GM23338 (cell line): ENCODE measurements around the gene FEV. TPM values are rescaled to one million over a fixed set of nuclear protein-coding genes. Genes with fewer than 3 reads are reported as not detected.

Experiments
- ATAC-seq: fragments of 200-7000 bp; cut with Tn5 transposase; 3 replicates; pipeline ENCODE4 v1.9.1; 2020
- DNase-seq: peaks from one replicate; pipeline ENCODE4 v3.0.0-alpha.2; 2015; ENCODE audit warnings: low spot score
- H2AFZ ChIP-seq: fragments of 200-600 bp; sonication (generic); 2 replicates; pipeline ENCODE4 v1.8.0; 2016; ENCODE audit warnings: antibody characterized with exemption, mild to moderate bottlenecking, moderate library complexity
- H3F3A ChIP-seq: fragments of 200-600 bp; sonication (generic); replicated peaks from 2 replicates; pipeline ENCODE4 v1.8.0; 2017; ENCODE audit warnings: antibody characterized with exemption, mixed run types, low read depth
- H3K27ac ChIP-seq: fragments of 200-600 bp; sonication (generic); 2 replicates; pipeline ENCODE4 v1.6.1; 2016; ENCODE audit warnings: low read depth
- H3K27me3 ChIP-seq: fragments of 200-600 bp; sonication (generic); 2 replicates; pipeline ENCODE4 v1.8.0; 2016; ENCODE audit warnings: mild to moderate bottlenecking, mixed run types, moderate library complexity; ENCODE audit not compliant: insufficient read depth
- H3K36me3 ChIP-seq: fragments of 200-600 bp; sonication (generic); 2 replicates; pipeline ENCODE4 v1.8.0; 2016; ENCODE audit warnings: mild to moderate bottlenecking; ENCODE audit not compliant: insufficient read depth
- H3K4me1 ChIP-seq: fragments of 200-600 bp; sonication (generic); 2 replicates; pipeline ENCODE4 v1.8.0; 2016; ENCODE audit warnings: mild to moderate bottlenecking, moderate library complexity; ENCODE audit not compliant: insufficient read depth
- H3K4me2 ChIP-seq: fragments of 200-600 bp; sonication (generic); 2 replicates; pipeline ENCODE4 v1.7.1; 2017; ENCODE audit warnings: mixed run types
- H3K4me3 ChIP-seq: fragments of 200-600 bp; sonication (generic); 2 replicates; pipeline ENCODE4 v1.6.1; 2016; ENCODE audit warnings: mixed run types
- H3K79me2 ChIP-seq: fragments of 200-600 bp; sonication (generic); replicated peaks from 2 replicates; pipeline ENCODE4 v1.8.0; 2017; ENCODE audit warnings: mild to moderate bottlenecking; ENCODE audit not compliant: insufficient read depth
- H3K9me2 ChIP-seq: fragments of 200-600 bp; sonication (generic); 2 replicates; pipeline ENCODE4 v1.8.0; 2017; ENCODE audit not compliant: insufficient read depth
- H4K20me1 ChIP-seq: fragments of 200-600 bp; sonication (generic); replicated peaks from 2 replicates; pipeline ENCODE4 v1.8.0; 2017; ENCODE audit warnings: mild to moderate bottlenecking; ENCODE audit not compliant: insufficient read depth
- H3K27ac Mint-ChIP-seq: 2 replicates; pipeline ENCODE4 v1.8.0; 2020; ENCODE audit warnings: inconsistent platforms, mild to moderate bottlenecking, moderate library complexity, mixed read lengths
- H3K27me3 Mint-ChIP-seq: 3 replicates; pipeline ENCODE4 v1.8.0; 2022; ENCODE audit warnings: low read depth, mild to moderate bottlenecking, moderate library complexity, mixed read lengths, inconsistent platforms; ENCODE audit not compliant: insufficient read depth, poor library complexity
- H3K36me3 Mint-ChIP-seq: 3 replicates; pipeline ENCODE4 v1.8.0; 2021; ENCODE audit warnings: low read depth, mild to moderate bottlenecking, inconsistent platforms, moderate library complexity, mixed read lengths
- H3K4me1 Mint-ChIP-seq: 3 replicates; pipeline ENCODE4 v1.8.0; 2020; ENCODE audit warnings: mild to moderate bottlenecking, inconsistent platforms, mixed read lengths
- H3K4me3 Mint-ChIP-seq: 3 replicates; pipeline ENCODE4 v1.8.0; 2021; ENCODE audit warnings: moderate library complexity, mild to moderate bottlenecking, inconsistent platforms, mixed read lengths
- H3K9me3 Mint-ChIP-seq: 3 replicates; pipeline ENCODE4 v1.8.0; 2020; ENCODE audit warnings: moderate library complexity, mild to moderate bottlenecking, inconsistent platforms, mixed read lengths
- CTCF ChIP-seq, 2 experiments: fragments of 200-600 bp in 1 of 2; sonication (generic) in 1 of 2; conservative IDR thresholded peaks; 2 replicates each; pipeline versions ENCODE4 v1.5.1 to v1.6.1; 2016 to 2017; ENCODE audit warnings: antibody characterized with exemption in 2 of 2, low read depth in 2 of 2, mild to moderate bottlenecking in 2 of 2, moderate library complexity in 1 of 2
- ETS1 ChIP-seq: IDR thresholded peaks from 2 replicates; pipeline ENCODE4 v1.6.1; 2016; ENCODE audit warnings: antibody characterized with exemption
- EZH2 ChIP-seq: fragments of 200-600 bp; sonication (generic); IDR thresholded peaks from one replicate; pipeline ENCODE4 v1.8.0; 2017; ENCODE audit warnings: antibody characterized with exemption, mild to moderate bottlenecking, low read depth; ENCODE audit not compliant: unreplicated experiment
- EZH2phosphoT487 ChIP-seq: fragments of 200-600 bp; sonication (generic); IDR thresholded peaks from one replicate; pipeline ENCODE4 v1.8.1; 2018; ENCODE audit warnings: antibody characterized with exemption; ENCODE audit not compliant: unreplicated experiment
- POLR2AphosphoS5 ChIP-seq: IDR thresholded peaks from 2 replicates; pipeline ENCODE4 v1.6.1; 2016; ENCODE audit warnings: antibody characterized with exemption, low read depth
- REST ChIP-seq: IDR thresholded peaks from one replicate; pipeline ENCODE4 v1.6.1; 2018; ENCODE audit warnings: antibody characterized with exemption; ENCODE audit not compliant: unreplicated experiment
- polyA plus RNA-seq: library from polyadenylated mRNA; unstranded; fragments of >200 nt; fragmentation: Nextera tagmentation; extraction: Ambion mirVana; gene quantifications from 2 replicates; pipeline ENCODE4 v1.2.1, GENCODE V29; 2016
- total RNA-seq: library from RNA; depleted of rRNA; stranded (reverse); fragments of >200 nt; shearing (Covaris generic); gene quantifications from 2 replicates; pipeline ENCODE4 v1.2.3, GENCODE V29; 2014

Gene FEV
- total and polyA plus RNA-seq, 2 experiments from 2014 or later = not detected

- peaks cover 17% of the 10 kb centered on the region for H3K4me1 Mint-ChIP-seq
Measured at GRCh38 chr2:218982586-218983262, 2.3 kb downstream of the FEV start.

More at GRCh38 chr2:218982586-218983262, 2.3 kb downstream of the FEV start:
- no peaks in the 10 kb centered on the region for H3K36me3 ChIP-seq
- DNase-seq = peak; percentile 19
- no peak overlapping the region for H3K27ac ChIP-seq
- H2AFZ ChIP-seq = peak overlapping the region; percentile 81; the same call in 1 of the 2 replicates
- Mint-ChIP-seq H3K36me3 (no peaks in the 10 kb centered on the region; the same call in 2 of the 3 replicates), H3K27me3 (peaks cover 92% of the 10 kb centered on the region), H3K27ac (no peak overlapping the region), H3K9me3 (peaks cover 3% of the 10 kb centered on the region; the same call in 1 of the 3 replicates), H3K4me3 (peak overlapping the region; percentile 54)
- peak overlapping the region; percentile 46; the same call in 1 of the 2 replicates for H3K4me3 ChIP-seq
- no peak for ATAC-seq
- H3K27me3 ChIP-seq = peaks cover 98% of the 10 kb centered on the region
- H3F3A ChIP-seq = 0 out of 2 replicates have a peak, but pooled peaks cover 4% of the 10 kb centered on the region
- no peaks in the 10 kb centered on the region for H3K79me2 ChIP-seq
- H3K9me2 ChIP-seq = no peaks in the 10 kb centered on the region
- H3K4me2 ChIP-seq = peak overlapping the region; percentile 75
- H4K20me1 ChIP-seq = peaks cover 18% of the 10 kb centered on the region
- H3K4me1 ChIP-seq = peaks cover 33% of the 10 kb centered on the region; the same call in 1 of the 2 replicates
- TF ChIP-seq POLR2AphosphoS5 (no peak), REST (no peak), EZH2phosphoT487 (peak; percentile 73), EZH2 (no peak), ETS1 (no peak), CTCF (conservative IDR thresholded peaks at IDR 0.05; ENCODE audit: low read depth in 2 of 2) (no peak)
